ENCODE data around the gene PABPN1. TPM values are rescaled to one million over a fixed set of nuclear protein-coding genes. Genes with fewer than 3 reads are reported as not detected.

The PABPN1 gene
- total RNA-seq, 2 donors from 2014 or later, result 293 TPM

DNA sequence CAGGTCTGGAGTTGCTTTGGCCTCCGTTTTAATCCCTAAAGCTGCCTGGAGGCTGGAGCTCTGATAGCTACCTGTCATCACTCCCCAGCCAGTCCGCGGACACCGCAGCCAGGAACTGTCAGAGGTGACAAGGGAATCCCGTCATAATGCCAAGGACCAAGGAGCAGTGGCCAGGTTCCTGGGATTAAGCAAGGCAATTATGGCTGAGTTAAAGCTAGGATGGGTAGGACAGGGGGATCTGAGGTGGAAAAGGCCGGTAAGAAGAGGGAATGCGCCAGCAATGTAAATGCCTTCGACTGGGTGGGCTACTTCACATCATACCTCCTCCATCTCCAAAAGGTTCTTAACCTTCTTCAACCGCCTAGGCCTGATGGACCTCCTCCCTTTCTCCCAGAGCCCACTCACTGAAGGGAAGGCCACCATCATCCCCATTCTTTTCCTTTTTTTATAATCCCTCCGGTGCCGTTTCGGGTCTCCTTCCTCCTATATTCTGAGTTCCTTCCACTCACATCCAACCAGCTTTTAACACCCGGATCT is 20.5 kb upstream of the PABPN1 start:
- DNase-seq, result peak; percentile 70
- peak overlapping the region; percentile 74 for H3K4me3 Mint-ChIP-seq
- TF ChIP-seq, protein P1, sequence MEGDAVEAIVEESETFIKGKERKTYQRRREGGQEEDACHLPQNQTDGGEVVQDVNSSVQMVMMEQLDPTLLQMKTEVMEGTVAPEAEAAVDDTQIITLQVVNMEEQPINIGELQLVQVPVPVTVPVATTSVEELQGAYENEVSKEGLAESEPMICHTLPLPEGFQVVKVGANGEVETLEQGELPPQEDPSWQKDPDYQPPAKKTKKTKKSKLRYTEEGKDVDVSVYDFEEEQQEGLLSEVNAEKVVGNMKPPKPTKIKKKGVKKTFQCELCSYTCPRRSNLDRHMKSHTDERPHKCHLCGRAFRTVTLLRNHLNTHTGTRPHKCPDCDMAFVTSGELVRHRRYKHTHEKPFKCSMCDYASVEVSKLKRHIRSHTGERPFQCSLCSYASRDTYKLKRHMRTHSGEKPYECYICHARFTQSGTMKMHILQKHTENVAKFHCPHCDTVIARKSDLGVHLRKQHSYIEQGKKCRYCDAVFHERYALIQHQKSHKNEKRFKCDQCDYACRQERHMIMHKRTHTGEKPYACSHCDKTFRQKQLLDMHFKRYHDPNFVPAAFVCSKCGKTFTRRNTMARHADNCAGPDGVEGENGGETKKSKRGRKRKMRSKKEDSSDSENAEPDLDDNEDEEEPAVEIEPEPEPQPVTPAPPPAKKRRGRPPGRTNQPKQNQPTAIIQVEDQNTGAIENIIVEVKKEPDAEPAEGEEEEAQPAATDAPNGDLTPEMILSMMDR (conservative IDR thresholded peaks at IDR 0.05), result no peak
- H3K27ac Mint-ChIP-seq, result peak overlapping the region; percentile 83
- H3K4me1 Mint-ChIP-seq, result peaks cover 8% of the 10 kb centered on the region
- Histone ChIP-seq H3K27me3 (ENCODE audit: control insufficient read depth, insufficient read depth, low read length, poor library complexity, severe bottlenecking) (peaks cover 5% of the 10 kb centered on the region), H3K36me3 (ENCODE audit: control insufficient read depth, insufficient read depth, low read length) (peaks cover 6% of the 10 kb centered on the region), H3K9ac (ENCODE audit: extremely low read depth, low read length, poor library complexity, severe bottlenecking) (peak overlapping the region; percentile 28), H3K4me3 (ENCODE audit: low read length) (peak overlapping the region; percentile 87), H3K9me3 (ENCODE audit: control insufficient read depth, low read length) (no peaks in the 10 kb centered on the region), H3K4me1 (ENCODE audit: control insufficient read depth, insufficient read depth, low read length) (no peaks in the 10 kb centered on the region), H3K27ac (ENCODE audit: low read depth, low read length) (peak overlapping the region; percentile 50)
- 12 to 24% methylated on average over 7 to 13 of the region's 13 CpGs for WGBS, 2 experiments (ENCODE audit: insufficient coverage in 1 of 2, insufficient read length in 1 of 2)
- peaks cover 41% of the 10 kb centered on the region for H3K27me3 Mint-ChIP-seq (ENCODE audit: insufficient read depth)
- H3K36me3 Mint-ChIP-seq (ENCODE audit: low read depth), result peaks cover 3% of the 10 kb centered on the region
- H3K9me3 Mint-ChIP-seq, result no peaks in the 10 kb centered on the region

DNA sequence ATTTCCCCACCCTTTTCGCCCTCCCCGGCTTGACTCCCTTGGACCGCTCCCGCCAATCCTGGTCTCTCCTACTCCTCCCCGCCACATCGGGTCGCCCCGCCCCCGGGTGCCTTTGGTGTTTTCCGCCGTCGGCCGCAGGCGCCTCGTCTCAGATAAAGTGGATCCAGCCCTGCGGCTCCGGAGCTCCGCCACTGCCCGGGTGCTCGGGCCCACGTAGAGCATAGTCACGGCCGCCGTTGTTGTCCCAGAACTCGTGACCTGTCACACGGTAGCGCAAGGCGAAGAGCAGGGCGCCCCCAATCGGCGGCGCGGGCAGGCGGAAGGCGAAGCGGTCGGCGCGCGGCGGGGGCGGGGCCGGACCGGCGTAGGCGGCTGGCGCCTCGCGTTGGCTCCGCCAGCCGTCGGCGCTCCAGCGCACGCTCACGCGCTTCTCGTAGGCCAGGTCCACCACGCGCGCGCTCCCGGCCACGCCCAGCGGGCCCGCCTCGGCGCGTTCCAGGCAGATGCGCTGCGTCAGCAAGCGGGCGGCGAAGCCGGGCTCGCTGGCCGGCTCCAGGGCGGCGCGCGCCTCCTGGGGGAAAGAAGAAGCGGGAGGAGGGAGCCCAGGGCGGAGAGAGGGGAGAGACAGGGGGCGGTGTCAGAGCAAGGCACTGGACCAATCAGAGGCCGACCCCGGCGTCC is 19.8 kb upstream of the PABPN1 start:
- Mint-ChIP-seq H3K9me3 (no peaks in the 10 kb centered on the region), H3K27me3 (ENCODE audit: insufficient read depth) (peaks cover 34% of the 10 kb centered on the region), H3K27ac (peak overlapping the region; percentile 96), H3K4me3 (peak overlapping the region; percentile 74), H3K4me1 (peaks cover 11% of the 10 kb centered on the region), H3K36me3 (ENCODE audit: low read depth) (peaks cover 3% of the 10 kb centered on the region)
- peak overlapping the region; percentile 58 for H3K9ac ChIP-seq (ENCODE audit: extremely low read depth, low read length, poor library complexity, severe bottlenecking)
- peaks cover 6% of the 10 kb centered on the region for H3K36me3 ChIP-seq (ENCODE audit: control insufficient read depth, insufficient read depth, low read length)
- H3K4me1 ChIP-seq (ENCODE audit: control insufficient read depth, insufficient read depth, low read length), result no peaks in the 10 kb centered on the region
- peak; percentile 99 for DNase-seq
- WGBS, 2 experiments (ENCODE audit: insufficient coverage in 1 of 2, insufficient read length in 1 of 2), result 0% methylated on average over 9 to 87 of the region's 87 CpGs
- H3K4me3 ChIP-seq (ENCODE audit: low read length), result peak overlapping the region; percentile 81
- no peaks in the 10 kb centered on the region for H3K9me3 ChIP-seq (ENCODE audit: control insufficient read depth, low read length)
- H3K27ac ChIP-seq (ENCODE audit: low read depth, low read length), result peak overlapping the region; percentile 94
- peaks cover 5% of the 10 kb centered on the region for H3K27me3 ChIP-seq (ENCODE audit: control insufficient read depth, insufficient read depth, low read length, poor library complexity, severe bottlenecking)
- TF ChIP-seq, protein P1 (conservative IDR thresholded peaks at IDR 0.05), result peak; percentile 94

DNA sequence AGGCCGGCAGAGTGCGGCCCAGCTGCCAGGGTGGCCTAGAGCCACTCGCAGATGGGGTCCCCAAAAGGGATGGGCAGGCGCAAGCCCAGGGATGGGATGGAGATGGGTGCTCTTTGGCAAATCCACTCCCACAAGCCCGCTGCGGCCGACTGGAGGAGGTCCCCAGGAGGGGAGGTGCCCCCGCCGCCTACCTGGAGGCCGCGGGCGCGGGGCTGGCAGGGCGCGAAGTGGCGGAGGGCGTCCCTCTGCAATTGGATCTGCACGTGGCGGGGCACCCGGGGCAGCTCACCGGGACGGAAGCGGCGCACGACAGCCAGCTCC is 19.3 kb upstream of the PABPN1 start:
- H3K27me3 Mint-ChIP-seq (ENCODE audit: insufficient read depth), result peaks cover 29% of the 10 kb centered on the region
- no peaks in the 10 kb centered on the region for H3K9me3 ChIP-seq (ENCODE audit: control insufficient read depth, low read length)
- 0 to 1% methylated on average over 15 to 25 of the region's 25 CpGs for WGBS, 2 experiments (ENCODE audit: insufficient coverage in 1 of 2, insufficient read length in 1 of 2)
- H3K9me3 Mint-ChIP-seq, result no peaks in the 10 kb centered on the region
- no peaks in the 10 kb centered on the region for H3K4me1 ChIP-seq (ENCODE audit: control insufficient read depth, insufficient read depth, low read length)
- DNase-seq, result no peak
- peak overlapping the region; percentile 89 for H3K27ac ChIP-seq (ENCODE audit: low read depth, low read length)
- H3K4me3 ChIP-seq (ENCODE audit: low read length), result peak overlapping the region; percentile 81
- peak overlapping the region; percentile 70 for H3K27ac Mint-ChIP-seq
- H3K36me3 ChIP-seq (ENCODE audit: control insufficient read depth, insufficient read depth, low read length), result peaks cover 6% of the 10 kb centered on the region
- H3K4me1 Mint-ChIP-seq, result peaks cover 11% of the 10 kb centered on the region
- peaks cover 5% of the 10 kb centered on the region for H3K27me3 ChIP-seq (ENCODE audit: control insufficient read depth, insufficient read depth, low read length, poor library complexity, severe bottlenecking)
- peaks cover 3% of the 10 kb centered on the region for H3K36me3 Mint-ChIP-seq (ENCODE audit: low read depth)
- H3K4me3 Mint-ChIP-seq, result peak overlapping the region; percentile 74
- TF ChIP-seq, protein P1 (conservative IDR thresholded peaks at IDR 0.05), result no peak
- H3K9ac ChIP-seq (ENCODE audit: extremely low read depth, low read length, poor library complexity, severe bottlenecking), result peak overlapping the region; percentile 46
